Mammary epithelial cell (primary cell): ENCODE results near the gene IMMP2L.

Experiments used
- EZH2 ChIP-seq: IDR thresholded peaks from 2 replicates; pipeline ENCODE4 v1.6.1; 2012; ENCODE audit warnings: low read length, inconsistent platforms, borderline replicate concordance
- TF ChIP-seq, protein P1 (sequence below), 2 donors: IDR thresholded peaks in 1 of 2; conservative IDR thresholded peaks in 1 of 2; 2 replicates each; pipeline ENCODE4 v1.5.1; 2011 to 2012; ENCODE audit warnings: inconsistent platforms in 2 of 2, low read length in 2 of 2, mild to moderate bottlenecking in 2 of 2, control low read depth in 1 of 2, low read depth in 1 of 2; ENCODE audit not compliant: insufficient read depth in 1 of 2; ENCODE audit errors: extremely low read depth in 1 of 2

DNA sequence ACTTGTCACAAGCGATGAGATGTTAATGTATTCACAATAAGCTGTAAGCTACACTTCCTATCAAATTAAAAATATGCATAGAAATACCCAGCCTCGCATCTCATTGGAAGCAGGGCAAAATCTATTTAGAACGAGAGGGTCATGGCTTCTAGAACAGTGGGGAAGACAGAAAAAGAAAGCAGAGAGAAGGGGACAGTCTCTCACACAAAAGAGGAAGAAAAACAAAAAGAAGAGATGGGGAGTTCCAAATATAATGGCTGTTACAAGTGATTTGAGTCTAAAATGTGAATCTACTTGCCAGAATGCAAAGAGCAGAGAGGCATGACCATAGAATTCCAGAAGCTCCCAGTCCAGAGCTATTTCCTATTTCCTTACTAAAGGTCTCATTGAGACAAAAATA lies 457.6 kb downstream of the IMMP2L start:
- TF ChIP-seq, protein P1, sequence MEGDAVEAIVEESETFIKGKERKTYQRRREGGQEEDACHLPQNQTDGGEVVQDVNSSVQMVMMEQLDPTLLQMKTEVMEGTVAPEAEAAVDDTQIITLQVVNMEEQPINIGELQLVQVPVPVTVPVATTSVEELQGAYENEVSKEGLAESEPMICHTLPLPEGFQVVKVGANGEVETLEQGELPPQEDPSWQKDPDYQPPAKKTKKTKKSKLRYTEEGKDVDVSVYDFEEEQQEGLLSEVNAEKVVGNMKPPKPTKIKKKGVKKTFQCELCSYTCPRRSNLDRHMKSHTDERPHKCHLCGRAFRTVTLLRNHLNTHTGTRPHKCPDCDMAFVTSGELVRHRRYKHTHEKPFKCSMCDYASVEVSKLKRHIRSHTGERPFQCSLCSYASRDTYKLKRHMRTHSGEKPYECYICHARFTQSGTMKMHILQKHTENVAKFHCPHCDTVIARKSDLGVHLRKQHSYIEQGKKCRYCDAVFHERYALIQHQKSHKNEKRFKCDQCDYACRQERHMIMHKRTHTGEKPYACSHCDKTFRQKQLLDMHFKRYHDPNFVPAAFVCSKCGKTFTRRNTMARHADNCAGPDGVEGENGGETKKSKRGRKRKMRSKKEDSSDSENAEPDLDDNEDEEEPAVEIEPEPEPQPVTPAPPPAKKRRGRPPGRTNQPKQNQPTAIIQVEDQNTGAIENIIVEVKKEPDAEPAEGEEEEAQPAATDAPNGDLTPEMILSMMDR (conservative IDR thresholded peaks at IDR 0.05 in 1 of 2, IDR thresholded peaks at IDR 0.05 in 1 of 2; ENCODE audit: extremely low read depth in 1 of 2, insufficient read depth in 1 of 2, low read depth in 1 of 2, low read length in 2 of 2), result no peak
- TF ChIP-seq EZH2, result no peak
